Body of pancreas (tissue), 4 donors: ENCODE results near the gene TASP1.

Experiments used
- POLR2A ChIP-seq, 3 donors: fragments of 450-650 bp; IDR thresholded peaks; one replicate each; pipeline ENCODE4 v1.6.1; 2016; ENCODE audit warnings: antibody characterized with exemption in 3 of 3, mild to moderate bottlenecking in 2 of 3
- TF ChIP-seq, protein P1 (sequence below), 7 experiments: fragments of 450-650 bp in 4 of 7; fragments of 200-600 bp in 3 of 7; sonication (generic) in 3 of 7; IDR thresholded peaks; one replicate each; pipeline ENCODE4 v1.5.1; 2016 to 2019; ENCODE audit warnings: antibody characterized with exemption in 7 of 7

DNA sequence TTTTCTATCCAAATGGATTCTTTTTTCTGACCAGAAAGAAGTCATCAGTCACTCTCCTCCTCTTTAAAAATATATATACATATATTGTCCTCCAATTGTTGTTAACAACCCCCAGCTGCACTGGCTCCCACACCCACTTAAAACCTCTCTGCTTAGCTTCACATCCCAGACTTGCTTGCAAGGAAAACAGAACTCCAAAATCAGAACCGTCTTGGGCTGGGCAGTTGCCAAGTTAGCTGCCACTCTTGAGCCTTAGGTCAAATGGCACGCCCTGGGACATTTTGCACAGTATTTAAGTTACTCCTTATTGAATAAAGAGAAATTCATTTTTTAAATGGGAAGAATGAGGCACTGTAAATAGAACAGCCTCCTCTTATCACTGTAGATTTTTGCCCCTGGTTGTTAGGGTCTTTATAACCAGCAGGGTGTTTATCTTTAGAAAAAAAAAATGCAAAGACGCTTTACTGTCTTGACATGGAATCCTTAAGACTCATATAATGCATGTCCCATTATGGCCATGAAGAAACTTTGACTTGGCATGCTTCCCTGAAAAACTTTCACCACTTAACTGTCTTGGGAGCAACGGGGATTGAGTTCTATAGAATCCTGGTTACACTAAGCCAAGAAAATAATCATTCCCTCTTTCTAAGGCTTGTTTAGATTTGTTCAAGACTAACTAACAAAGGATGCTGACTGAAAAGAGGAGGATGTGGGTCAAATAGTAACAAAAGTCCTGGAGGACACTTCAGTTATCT, 213.2 kb downstream of the TASP1 start:
- TF ChIP-seq POLR2A (IDR thresholded peaks at IDR 0.05): no peak
- TF ChIP-seq, protein P1, sequence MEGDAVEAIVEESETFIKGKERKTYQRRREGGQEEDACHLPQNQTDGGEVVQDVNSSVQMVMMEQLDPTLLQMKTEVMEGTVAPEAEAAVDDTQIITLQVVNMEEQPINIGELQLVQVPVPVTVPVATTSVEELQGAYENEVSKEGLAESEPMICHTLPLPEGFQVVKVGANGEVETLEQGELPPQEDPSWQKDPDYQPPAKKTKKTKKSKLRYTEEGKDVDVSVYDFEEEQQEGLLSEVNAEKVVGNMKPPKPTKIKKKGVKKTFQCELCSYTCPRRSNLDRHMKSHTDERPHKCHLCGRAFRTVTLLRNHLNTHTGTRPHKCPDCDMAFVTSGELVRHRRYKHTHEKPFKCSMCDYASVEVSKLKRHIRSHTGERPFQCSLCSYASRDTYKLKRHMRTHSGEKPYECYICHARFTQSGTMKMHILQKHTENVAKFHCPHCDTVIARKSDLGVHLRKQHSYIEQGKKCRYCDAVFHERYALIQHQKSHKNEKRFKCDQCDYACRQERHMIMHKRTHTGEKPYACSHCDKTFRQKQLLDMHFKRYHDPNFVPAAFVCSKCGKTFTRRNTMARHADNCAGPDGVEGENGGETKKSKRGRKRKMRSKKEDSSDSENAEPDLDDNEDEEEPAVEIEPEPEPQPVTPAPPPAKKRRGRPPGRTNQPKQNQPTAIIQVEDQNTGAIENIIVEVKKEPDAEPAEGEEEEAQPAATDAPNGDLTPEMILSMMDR (IDR thresholded peaks at IDR 0.05): no peak
